MM.1S (cell line): Measurements from ENCODE around the gene CTNNA3.

Source experiments
- DNase-seq: peaks from one replicate; pipeline ENCODE4 v3.0.0-alpha.2; 2015
- H2AFZ ChIP-seq: fragments of 300-600 bp; sonication (generic); 2 replicates; pipeline ENCODE4 v1.6.0; 2016; ENCODE audit warnings: antibody characterized with exemption, low read length
- H3F3A ChIP-seq: fragments of 300-600 bp; sonication (generic); 2 replicates; pipeline ENCODE4 v1.6.1; 2016; ENCODE audit warnings: mild to moderate bottlenecking, antibody characterized with exemption, low read length, moderate library complexity, mixed read lengths; ENCODE audit not compliant: insufficient read depth
- H3K27ac ChIP-seq: fragments of 300-600 bp; sonication (generic); 2 replicates; pipeline ENCODE4 v1.5.1; 2016; ENCODE audit warnings: mild to moderate bottlenecking, low read length
- H3K27me3 ChIP-seq: fragments of 300-600 bp; sonication (generic); replicated peaks from 2 replicates; pipeline ENCODE4 v1.6.0; 2016; ENCODE audit warnings: low read length; ENCODE audit not compliant: insufficient read depth
- H3K36me3 ChIP-seq: fragments of 300-600 bp; sonication (generic); replicated peaks from 2 replicates; pipeline ENCODE4 v1.6.1; 2016; ENCODE audit warnings: mild to moderate bottlenecking, low read length, mixed read lengths; ENCODE audit not compliant: insufficient read depth
- H3K4me1 ChIP-seq: fragments of 300-600 bp; sonication (generic); 2 replicates; pipeline ENCODE4 v1.6.1; 2016; ENCODE audit warnings: low read length, mixed read lengths
- H3K4me2 ChIP-seq: fragments of 300-600 bp; sonication (generic); 2 replicates; pipeline ENCODE4 v1.6.0; 2016; ENCODE audit warnings: low read depth, low read length
- H3K4me3 ChIP-seq: fragments of 300-600 bp; sonication (generic); 2 replicates; pipeline ENCODE4 v1.5.1; 2016; ENCODE audit warnings: low read length, mixed read lengths
- H3K79me2 ChIP-seq: fragments of 300-600 bp; sonication (generic); 2 replicates; pipeline ENCODE4 v1.6.1; 2016; ENCODE audit warnings: mixed run types, low read length, mixed read lengths
- H3K9ac ChIP-seq: fragments of 300-600 bp; sonication (generic); 2 replicates; pipeline ENCODE4 v1.6.1; 2016; ENCODE audit warnings: low read length, mixed read lengths
- H3K9me2 ChIP-seq: fragments of 300-600 bp; sonication (generic); replicated peaks from 2 replicates; pipeline ENCODE4 v1.6.1; 2016; ENCODE audit warnings: mild to moderate bottlenecking, low read length, mixed read lengths; ENCODE audit not compliant: insufficient read depth
- H3K9me3 ChIP-seq: fragments of 300-600 bp; sonication (generic); replicated peaks from 2 replicates; pipeline ENCODE4 v1.6.1; 2016; ENCODE audit warnings: mild to moderate bottlenecking, low read length, mixed read lengths; ENCODE audit not compliant: insufficient read depth
- H4K20me1 ChIP-seq: fragments of 300-600 bp; sonication (generic); 2 replicates; pipeline ENCODE4 v1.6.1; 2016; ENCODE audit warnings: mild to moderate bottlenecking, low read length, moderate library complexity, mixed read lengths; ENCODE audit not compliant: insufficient read depth
- CTCF ChIP-seq: fragments of 300-600 bp; sonication (generic); IDR thresholded peaks from 2 replicates; pipeline ENCODE4 v1.5.1; 2016; ENCODE audit warnings: antibody characterized with exemption, low read length, mixed read lengths
- EZH2 ChIP-seq: fragments of 300-600 bp; sonication (generic); optimal IDR thresholded peaks from 2 replicates; pipeline ENCODE3; 2017; ENCODE audit warnings: low read depth, mild to moderate bottlenecking, antibody characterized with exemption, low read length, mixed read lengths
- EZH2phosphoT487 ChIP-seq: fragments of 300-600 bp; sonication (generic); IDR thresholded peaks from 2 replicates; pipeline ENCODE4 v1.6.1; 2018; ENCODE audit warnings: antibody characterized with exemption, low read length

The CTNNA3 gene

GRCh38 chr10:67151471-67151870 is 544.5 kb downstream of the CTNNA3 start:
- Histone ChIP-seq H3K9me2 (no peaks in the 10 kb centered on the region), H3K9ac (no peak overlapping the region), H3K79me2 (no peaks in the 10 kb centered on the region), H3K27me3 (no peaks in the 10 kb centered on the region), H3K27ac (no peak overlapping the region), H3F3A (no peaks in the 10 kb centered on the region), H4K20me1 (no peaks in the 10 kb centered on the region), H3K4me2 (no peak overlapping the region), H3K4me3 (no peak overlapping the region), H3K9me3 (no peaks in the 10 kb centered on the region), H3K36me3 (no peaks in the 10 kb centered on the region), H2AFZ (no peak overlapping the region), H3K4me1 (no peaks in the 10 kb centered on the region)
- no peak for TF ChIP-seq CTCF
- no peak for DNase-seq

GRCh38 chr10:67144530-67144929 is 551.5 kb downstream of the CTNNA3 start:
- Histone ChIP-seq H3K9me3 (no peaks in the 10 kb centered on the region), H3K9me2 (no peaks in the 10 kb centered on the region), H3K4me1 (no peaks in the 10 kb centered on the region), H4K20me1 (no peaks in the 10 kb centered on the region), H3F3A (no peaks in the 10 kb centered on the region), H3K4me2 (no peak overlapping the region), H3K79me2 (no peaks in the 10 kb centered on the region), H3K9ac (no peak overlapping the region), H3K27me3 (no peaks in the 10 kb centered on the region), H2AFZ (no peak overlapping the region), H3K36me3 (no peaks in the 10 kb centered on the region), H3K4me3 (no peak overlapping the region), H3K27ac (no peak overlapping the region)
- TF ChIP-seq EZH2: no peak
- no peak for TF ChIP-seq EZH2phosphoT487
- TF ChIP-seq CTCF: no peak
- DNase-seq: no peak

- H3K4me3 ChIP-seq: no peak overlapping the region
- DNase-seq: no peak
- H3F3A ChIP-seq: no peaks in the 10 kb centered on the region
- H3K36me3 ChIP-seq: no peaks in the 10 kb centered on the region
- no peaks in the 10 kb centered on the region for H3K9me3 ChIP-seq
- H3K9ac ChIP-seq: no peak overlapping the region
- no peaks in the 10 kb centered on the region for H3K9me2 ChIP-seq
- H3K79me2 ChIP-seq: no peaks in the 10 kb centered on the region
- H3K4me1 ChIP-seq: no peaks in the 10 kb centered on the region
- H3K27me3 ChIP-seq: no peaks in the 10 kb centered on the region
- no peak overlapping the region for H3K27ac ChIP-seq
- no peak overlapping the region for H2AFZ ChIP-seq
- TF ChIP-seq EZH2: no peak
- no peak for TF ChIP-seq CTCF
- no peak for TF ChIP-seq EZH2phosphoT487
- no peak overlapping the region for H3K4me2 ChIP-seq
- H4K20me1 ChIP-seq: no peaks in the 10 kb centered on the region
Observed at GRCh38 chr10:67141300-67141699, 554.7 kb downstream of the CTNNA3 start.

- no peaks in the 10 kb centered on the region for H3K27me3 ChIP-seq
- H3F3A ChIP-seq: no peaks in the 10 kb centered on the region
- H3K27ac ChIP-seq: no peak overlapping the region
- H2AFZ ChIP-seq: no peak overlapping the region
- no peaks in the 10 kb centered on the region for H3K4me1 ChIP-seq
- TF ChIP-seq EZH2: no peak
- TF ChIP-seq CTCF: no peak
- no peak for TF ChIP-seq EZH2phosphoT487
- H3K36me3 ChIP-seq: no peaks in the 10 kb centered on the region
- no peaks in the 10 kb centered on the region for H4K20me1 ChIP-seq
- DNase-seq: no peak
- no peaks in the 10 kb centered on the region for H3K9me2 ChIP-seq
- H3K79me2 ChIP-seq: no peaks in the 10 kb centered on the region
- H3K9me3 ChIP-seq: no peaks in the 10 kb centered on the region
- H3K4me3 ChIP-seq: no peak overlapping the region
- no peak overlapping the region for H3K4me2 ChIP-seq
- H3K9ac ChIP-seq: no peak overlapping the region
Observed at GRCh38 chr10:67140641-67141040, 555.4 kb downstream of the CTNNA3 start.
